Fibroblast of upper back skin (primary cell): ENCODE data around the gene TTC24.
"Not testable (repeated sequence)": the region's sequence is repeated elsewhere in the genome, so short reads cannot be mapped to it uniquely, and the experiment has no call there.

Source experiments
- DNase-seq: peaks from one replicate; pipeline ENCODE4 v3.0.0-alpha.2; 2013

TTC24 gene

DNA sequence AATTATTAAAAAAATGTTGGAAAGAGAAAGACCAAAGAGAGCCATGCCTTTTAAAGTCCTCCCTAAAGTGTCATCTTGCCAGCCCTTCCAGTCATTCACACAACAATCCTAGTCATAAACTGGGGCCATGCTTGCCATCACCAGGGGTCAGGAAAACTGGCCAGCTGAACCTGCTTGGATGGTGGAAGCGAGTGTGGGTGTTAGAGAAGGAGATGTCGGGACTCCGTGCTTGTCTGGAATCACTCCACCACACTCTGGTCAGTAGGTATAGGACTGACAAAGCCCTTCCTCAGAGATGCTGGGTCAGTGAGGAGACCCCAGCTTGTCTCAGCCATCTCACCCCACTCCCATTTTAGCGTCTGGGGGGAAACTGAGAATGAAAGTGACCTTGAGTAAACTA, 36.4 kb downstream of the TTC24 start:
- DNase-seq: no peak

DNA sequence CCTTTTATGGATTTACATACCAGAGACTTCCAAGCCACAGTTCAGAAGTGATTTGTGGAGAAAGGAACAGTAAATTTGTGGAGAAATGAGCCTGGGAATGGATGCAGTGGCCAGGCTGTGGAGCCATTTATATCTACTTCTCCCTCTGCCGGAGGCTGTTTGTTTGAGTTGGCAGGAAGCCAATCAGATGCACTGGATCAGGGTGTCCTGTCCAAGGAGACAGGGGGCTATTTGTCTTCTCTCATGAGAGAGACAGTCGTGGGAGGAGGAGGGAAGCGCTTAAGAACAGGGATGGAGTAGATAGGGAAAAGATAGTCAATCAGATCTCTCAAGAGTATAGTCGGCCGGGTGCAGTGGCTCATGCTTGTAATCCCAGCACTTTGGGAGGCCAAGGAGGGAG, 36.9 kb downstream of the TTC24 start:
- peak; percentile 43 for DNase-seq

GRCh38 chr1:156618853-156619581, 39.5 kb downstream of the TTC24 start, which contains the start of gene HAPLN2:
Gene HAPLN2 (plus strand): TSS chr1:156619415. CDS start chr1:156623491, 4,076 bp downstream.
- no peak for DNase-seq

- DNase-seq: no peak
Observed at GRCh38 chr1:156619582-156619955, 40.0 kb downstream of the TTC24 start.

GRCh38 chr1:156622581-156623297, 43.2 kb downstream of the TTC24 start:
- no peak for DNase-seq

DNA sequence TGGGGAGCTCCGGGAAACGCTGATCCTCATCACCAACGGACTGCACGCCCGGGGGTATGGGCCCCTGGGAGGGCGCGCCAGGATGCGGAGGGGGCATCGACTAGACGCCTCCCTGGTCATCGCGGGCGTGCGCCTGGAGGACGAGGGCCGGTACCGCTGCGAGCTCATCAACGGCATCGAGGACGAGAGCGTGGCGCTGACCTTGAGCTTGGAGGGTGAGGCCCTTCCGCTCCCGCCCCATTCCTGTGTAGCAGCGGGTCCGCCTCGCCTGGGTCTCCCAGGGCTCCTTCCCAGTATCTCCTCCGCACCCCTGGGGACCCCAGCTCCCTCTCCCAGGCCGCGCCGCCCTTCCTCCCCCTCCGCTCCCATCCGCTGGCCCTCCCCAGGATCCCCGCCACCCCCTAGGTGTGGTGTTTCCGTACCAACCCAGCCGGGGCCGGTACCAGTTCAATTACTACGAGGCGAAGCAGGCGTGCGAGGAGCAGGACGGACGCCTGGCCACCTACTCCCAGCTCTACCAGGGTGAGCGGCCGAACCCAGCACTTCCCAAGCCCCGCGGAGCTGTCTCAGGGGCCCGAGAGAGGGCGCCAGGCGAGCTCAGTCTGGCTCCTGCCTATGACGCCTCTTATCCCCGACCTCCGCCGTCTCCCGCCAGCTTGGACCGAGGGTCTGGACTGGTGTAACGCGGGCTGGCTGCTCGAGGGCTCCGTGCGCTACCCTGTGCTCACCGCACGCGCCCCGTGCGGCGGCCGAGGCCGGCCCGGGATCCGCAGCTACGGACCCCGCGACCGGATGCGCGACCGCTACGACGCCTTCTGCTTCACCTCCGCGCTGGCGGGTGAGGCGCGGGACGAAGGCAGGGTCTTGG, 44.7 kb downstream of the TTC24 start:
- DNase-seq: peak; percentile 31

GRCh38 chr1:156624814-156625435, 45.4 kb downstream of the TTC24 start:
- no peak for DNase-seq

GRCh38 chr1:156625436-156626078, 46.0 kb downstream of the TTC24 start:
- DNase-seq: no peak

DNA sequence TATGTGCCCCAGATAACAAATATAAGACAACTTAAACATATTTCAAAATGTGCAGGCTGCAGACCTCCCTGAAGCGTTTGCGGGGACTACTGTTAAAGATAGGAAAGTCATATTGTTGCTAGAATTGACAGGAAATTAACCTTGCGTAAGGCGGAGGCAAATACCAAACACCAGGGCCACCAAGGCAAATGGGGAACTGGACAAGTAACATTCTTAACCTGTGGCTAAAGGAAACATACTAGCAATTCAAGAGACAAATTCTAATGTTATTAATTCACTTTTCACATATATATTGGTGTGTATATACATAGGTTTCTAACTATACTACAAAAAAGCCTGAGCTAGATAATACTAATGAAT, 46.5 kb downstream of the TTC24 start:
- no peak for DNase-seq

DNA sequence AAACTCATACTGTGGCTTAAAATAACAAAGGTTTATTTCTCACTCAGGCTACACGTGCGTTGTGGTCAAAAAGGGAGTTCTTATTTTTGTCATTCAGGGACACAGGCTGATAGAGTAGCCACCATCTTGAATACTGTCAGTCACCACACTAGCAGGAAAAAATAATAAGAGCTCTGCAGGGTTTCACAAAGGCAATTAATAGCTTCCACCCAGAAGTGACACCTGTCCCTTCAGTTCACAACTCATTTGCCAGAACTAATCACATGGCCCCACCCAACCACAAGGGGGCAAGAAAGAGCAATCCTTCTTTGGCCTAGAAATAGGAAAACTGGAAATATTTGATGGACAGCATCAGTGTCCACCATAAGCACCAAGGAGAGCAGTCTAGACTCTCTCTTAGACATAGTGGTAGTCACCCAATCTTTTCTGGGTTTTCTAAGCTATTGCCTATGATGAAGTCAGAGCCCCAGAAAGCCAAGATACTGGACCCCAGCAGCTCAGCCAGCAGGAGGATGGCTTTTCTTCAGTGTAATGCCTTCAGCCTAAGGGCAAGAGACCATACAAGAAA, 47.9 kb downstream of the TTC24 start:
- peak; percentile 54 for DNase-seq

- DNase-seq: no peak
Observed at GRCh38 chr1:156629823-156630449, 50.4 kb downstream of the TTC24 start.

GRCh38 chr1:156631152-156631551, 51.6 kb downstream of the TTC24 start:
- not testable (repeated sequence) for DNase-seq

DNA sequence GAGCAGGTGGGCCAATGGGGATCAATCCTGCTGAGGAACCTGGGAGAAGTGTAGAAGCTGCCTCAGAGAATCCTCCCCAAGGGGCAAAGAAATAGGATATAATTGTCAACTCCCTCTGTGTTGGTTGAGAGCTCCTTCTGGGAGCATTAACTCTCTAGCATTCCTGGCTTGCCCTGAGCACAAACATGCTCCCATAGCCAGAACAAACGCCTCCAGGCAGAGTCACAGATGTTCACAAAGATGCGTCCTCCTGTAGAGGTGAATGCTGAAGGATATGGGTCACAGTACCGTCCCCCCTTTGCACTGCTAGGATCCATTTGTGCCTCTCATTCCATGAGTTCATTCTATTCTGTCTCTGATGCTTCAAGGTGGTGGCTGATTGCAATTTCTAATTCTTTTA, 52.8 kb downstream of the TTC24 start:
- no peak for DNase-seq
